Activated T-helper 9 cell treated with anti-CD3 and anti-CD28 coated beads, Interleukin-2, amount 50 U/mL, for 16 hours (primary cell): ENCODE results near the gene PLAC8.
A peak's percentile ranks its signal among the peaks of the same experiment; 100 is the strongest.
"Not testable (repeated sequence)": the region's sequence is repeated elsewhere in the genome, so short reads cannot be mapped to it uniquely, and the experiment has no call there.

ENCODE experiments used
- DNase-seq: peaks from one replicate; pipeline ENCODE4 v3.0.0-alpha.2; 2020; ENCODE audit warnings: low read depth

The PLAC8 gene, protein sequence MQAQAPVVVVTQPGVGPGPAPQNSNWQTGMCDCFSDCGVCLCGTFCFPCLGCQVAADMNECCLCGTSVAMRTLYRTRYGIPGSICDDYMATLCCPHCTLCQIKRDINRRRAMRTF

GRCh38 chr4:83114576-83114975 lies at the start of gene PLAC8:
Gene PLAC8, minus strand, starts transcription at chr4:83114729. Its CDS starts 6,808 bp downstream, at chr4:83107921.
- no peak for DNase-seq

DNA sequence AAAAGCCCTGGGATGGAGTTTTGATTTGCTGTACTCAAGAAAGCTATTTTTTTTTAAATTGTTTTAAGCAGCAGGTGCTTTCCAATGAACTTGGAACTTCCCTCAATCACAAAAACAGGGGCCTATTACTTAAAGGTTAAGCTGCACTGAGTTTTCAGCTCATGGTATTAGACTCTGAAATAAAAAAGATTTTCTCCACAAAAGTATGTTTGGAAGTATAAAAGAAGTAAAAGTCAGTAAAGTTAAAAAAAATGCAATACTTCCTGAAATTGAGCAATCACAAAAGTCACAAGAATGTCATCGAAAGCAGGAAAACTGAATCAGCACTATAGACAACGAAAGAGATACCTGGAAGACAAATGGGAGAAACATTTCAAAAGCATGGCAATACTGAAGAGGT lies 38.9 kb upstream of the PLAC8 start:
- DNase-seq, result no peak

GRCh38 chr4:83152746-83153145 lies 38.2 kb upstream of the PLAC8 start:
- no peak for DNase-seq

DNA sequence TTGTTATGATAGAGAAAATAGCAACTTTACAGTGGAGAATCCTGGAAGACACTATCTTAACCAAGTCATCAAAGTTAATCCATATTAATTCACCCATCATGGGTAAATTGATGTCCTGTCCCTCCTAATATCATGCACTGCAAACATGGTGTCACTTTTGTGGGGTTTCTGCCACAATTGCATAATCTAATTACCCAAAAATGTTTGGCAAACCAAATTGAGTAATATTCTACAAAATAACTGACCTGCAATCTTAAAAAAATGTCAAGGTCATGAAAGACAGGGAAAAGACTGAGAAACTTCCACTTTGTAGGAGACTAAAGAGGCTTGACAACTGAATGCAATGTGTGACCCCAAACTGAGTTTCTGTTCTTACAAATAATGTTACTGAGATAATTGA lies 37.1 kb upstream of the PLAC8 start:
- no peak for DNase-seq

DNA sequence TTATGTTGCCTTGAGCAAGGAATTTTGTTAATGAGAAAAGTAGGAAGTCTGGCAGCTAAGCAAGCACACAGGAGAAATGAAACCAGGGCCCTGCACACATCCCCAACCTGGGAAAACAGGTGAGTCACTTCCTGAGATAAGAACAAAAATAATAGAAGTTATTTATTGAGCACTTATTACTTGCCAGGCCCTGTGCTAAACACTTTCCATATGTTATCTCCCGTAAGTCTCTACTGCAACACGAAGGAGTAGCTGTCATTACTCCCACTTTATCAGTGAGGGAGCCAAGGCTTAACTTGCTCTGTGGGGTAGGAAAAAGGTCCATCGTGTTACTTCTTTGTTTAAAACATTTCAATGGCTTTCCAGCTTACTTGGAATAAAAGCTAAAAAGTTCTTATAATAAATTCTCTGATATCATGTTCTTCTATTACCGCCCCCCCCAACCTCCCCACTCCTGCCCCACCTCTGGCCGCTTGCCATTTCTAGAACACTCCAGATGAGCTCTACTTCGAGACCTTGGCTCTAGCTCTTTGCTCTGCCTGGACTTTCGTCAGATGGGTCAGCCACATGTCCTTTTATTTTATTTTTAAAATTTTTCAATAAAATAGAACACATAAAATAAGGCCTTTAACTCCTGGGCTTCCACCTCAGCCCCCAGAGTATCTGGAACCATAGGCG lies 36.3 kb upstream of the PLAC8 start:
- DNase-seq, result no peak

- DNase-seq, result no peak
These were observed 35.5 kb upstream of the PLAC8 start for GRCh38 chr4:83149865-83150652.

DNA sequence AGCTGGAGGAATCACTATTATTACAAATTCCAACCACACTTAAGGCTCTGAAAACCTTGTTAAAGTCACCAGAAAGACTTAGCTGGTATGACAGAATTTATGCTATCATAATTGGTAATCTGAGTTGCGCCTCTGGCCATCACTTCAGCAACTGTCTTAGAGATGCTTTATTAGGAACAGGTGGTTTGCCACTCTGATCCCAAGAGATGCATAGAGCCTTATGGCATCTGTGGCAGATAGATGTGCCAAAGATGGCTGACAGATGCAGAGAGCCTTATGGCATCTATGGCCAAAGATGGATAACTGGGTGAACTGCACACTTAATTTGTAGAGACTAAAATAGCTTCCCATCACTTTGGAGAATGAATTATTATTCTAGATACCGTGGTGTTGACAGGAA lies 32.3 kb upstream of the PLAC8 start:
- DNase-seq, result no peak

DNA sequence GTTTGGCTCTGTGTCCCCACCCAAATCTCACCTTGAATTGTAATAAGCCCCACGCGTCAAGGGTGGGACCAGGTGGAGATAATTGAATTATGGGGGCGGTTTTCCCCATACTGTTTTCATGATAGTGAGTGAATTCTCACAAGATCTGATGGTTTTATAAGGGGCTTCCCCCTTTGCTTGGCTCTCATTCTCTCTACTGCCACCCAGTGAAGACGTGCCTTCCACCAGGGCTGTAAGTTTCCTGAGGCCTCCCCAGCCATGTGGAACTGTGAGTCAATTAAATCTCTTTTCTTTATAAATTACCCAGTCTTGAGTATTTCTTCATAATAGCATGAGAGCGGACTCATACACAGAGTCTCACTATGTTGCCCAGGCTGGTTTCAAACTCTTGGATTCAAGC lies 31.2 kb upstream of the PLAC8 start:
- not testable (repeated sequence) for DNase-seq

DNA sequence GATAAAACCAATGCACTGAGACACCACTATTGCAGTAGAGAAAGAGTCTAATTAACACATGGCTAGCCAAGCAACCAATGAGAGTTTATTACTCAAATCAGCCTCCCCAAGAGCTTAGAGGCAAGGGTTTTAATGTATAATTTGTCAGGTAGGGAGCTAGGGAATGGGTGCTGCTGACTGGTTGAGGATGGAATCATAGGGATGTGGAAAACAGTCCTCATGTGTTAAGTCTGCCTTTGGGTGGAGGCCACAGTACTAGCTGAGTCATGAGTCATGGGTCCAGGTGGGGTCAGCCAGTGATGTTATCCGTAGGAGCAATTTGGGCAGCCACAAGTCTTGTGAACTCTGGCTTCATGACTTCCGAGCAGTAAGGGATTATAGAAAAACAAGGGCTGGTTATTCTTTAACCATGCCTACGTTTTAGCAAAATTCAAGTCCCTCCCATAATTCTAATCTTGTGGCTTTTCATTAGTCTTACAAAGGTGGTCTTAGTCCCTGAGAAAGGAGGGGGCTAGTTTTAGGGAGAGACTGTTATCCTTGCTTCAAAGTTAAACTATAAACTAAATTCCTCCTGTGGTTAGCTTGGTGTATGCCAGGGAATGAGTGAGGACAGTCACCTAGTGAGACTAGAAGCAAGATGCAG lies 25.1 kb upstream of the PLAC8 start:
- DNase-seq, result no peak

GRCh38 chr4:83138946-83139345 lies 24.4 kb upstream of the PLAC8 start:
- no peak for DNase-seq

- no peak for DNase-seq
These were observed 17.5 kb upstream of the PLAC8 start for GRCh38 chr4:83132065-83132464.

DNA sequence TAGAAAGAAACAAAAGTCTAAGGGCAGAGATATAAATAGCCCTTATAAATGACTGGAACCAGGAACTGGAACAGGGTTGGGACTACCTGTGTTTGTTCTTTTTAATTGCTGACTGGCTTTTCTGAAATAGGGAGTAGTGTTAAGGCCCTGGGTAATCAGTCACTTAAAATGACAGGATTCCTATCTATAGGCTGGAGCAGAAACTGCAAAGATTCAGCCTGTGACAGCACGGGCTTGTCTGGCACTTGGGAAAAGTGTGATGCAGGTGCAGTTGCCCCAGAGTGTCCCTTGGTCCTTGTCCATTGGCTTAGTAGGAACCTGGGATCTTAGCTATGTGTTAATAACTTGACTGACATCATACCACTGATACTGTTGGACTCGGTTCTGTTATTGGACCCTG lies 14.7 kb upstream of the PLAC8 start:
- no peak for DNase-seq

GRCh38 chr4:83128240-83128929 lies 13.9 kb upstream of the PLAC8 start:
- no peak for DNase-seq

DNA sequence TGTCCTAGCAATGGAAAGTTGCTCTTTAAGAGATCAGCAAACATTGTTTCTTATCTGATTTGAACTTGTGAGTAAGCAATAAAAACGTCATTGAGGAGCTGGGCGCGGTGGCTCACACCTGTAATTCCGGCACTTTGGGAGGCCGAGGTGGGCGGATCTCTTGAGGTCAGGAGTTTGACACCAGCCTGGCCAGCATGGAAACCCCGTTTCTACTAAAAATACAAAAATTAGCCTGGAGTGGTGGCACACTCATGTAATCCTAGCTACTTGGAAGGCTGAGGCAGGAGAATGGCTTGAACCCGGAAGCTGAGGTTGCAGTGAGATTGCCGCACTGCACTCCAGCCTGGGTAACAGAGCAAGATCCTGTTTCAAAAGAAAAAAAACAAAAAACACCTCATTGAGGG lies 11.2 kb upstream of the PLAC8 start:
- peak; percentile 13 for DNase-seq

DNA sequence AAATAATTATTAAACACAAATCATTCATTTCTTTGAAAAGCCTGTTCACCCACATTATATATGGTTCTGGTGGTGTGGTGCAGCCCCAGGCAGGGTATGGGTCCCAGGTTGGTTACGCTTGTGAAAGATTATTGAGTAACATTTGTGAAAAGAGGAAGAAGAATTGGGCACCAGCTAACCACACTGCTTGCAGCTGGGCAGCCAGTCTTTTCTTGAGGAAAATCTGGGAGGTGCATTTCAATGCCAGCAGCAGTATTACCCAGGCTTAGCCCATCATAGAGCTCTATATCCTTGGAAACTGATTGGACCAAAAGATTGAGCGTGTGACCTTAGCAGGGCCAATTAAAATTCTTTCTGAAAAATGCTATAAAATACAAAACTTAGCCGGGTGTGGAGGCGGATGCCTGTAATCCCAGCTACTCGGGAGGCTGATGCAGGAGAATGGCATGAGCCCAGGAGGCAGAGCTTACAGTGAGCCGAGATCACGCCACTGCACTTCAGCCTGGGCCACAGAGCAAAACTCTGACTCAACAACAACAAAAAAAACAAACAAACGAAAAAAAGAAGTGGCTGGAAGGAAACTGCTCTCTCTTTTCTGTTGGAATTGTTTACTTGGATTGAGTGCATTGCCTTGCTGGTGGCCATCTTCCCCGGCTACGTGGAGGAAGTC lies 9.7 kb upstream of the PLAC8 start:
- no peak for DNase-seq

DNA sequence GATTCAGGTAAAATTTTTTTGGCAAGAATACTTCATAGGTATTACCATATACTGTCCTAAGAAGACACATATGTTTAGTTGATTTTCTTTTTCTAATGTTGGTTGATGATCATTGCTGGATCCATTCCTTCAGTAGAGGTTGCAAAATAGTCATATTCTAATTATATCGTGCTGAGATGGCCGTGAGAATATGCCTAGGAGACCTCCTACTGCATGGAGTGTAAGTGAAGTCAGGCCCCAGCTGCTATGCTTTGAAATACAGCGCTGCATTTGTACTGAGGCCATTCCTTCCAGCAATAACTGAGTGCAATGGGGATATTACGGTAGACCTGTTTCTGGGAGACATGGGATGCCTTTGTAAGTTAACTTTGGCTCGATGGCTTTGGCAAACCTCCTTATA lies 6.7 kb upstream of the PLAC8 start:
- DNase-seq, result no peak

- no peak for DNase-seq
These were observed 4.3 kb upstream of the PLAC8 start for GRCh38 chr4:83118869-83119268.

GRCh38 chr4:83115656-83116285 lies 1.2 kb upstream of the PLAC8 start:
- no peak for DNase-seq

DNA sequence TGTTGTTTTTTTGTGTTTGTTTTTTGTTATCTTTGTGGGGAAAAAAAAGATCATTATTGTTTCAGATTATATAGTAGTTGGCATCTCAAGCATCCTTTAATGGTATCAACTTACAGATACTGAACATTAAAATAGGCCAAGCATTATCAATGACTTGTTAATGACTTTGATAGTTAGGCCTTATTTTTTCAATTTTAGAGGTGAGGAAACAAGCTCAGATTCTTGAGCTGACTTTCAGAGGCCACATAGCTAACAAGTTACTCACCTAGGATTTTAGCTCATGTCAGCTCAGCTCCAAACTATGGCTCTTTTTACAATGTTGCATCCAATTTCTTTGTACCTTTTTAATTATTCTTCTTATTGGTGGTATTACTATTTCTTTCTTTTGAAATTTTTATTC lies 471 bp upstream of the PLAC8 start:
- no peak for DNase-seq

DNA sequence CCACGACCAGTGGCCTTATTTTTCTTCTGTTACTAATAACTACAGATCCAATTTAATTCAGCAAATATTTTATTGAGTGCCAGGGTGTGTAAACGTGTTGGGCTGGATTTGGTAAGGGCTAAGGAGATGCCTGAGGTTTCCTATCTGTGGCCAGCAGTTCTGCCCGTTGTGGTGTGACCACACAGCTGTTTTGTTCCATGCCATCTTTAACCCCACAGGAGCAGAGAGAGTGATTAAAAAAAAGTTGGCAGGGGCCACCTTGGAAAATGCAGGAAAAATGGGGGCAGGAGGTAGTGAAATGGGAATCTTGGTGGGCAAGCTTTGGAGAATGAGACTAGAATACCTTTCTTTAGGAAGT lies 1.1 kb downstream of the PLAC8 start:
- DNase-seq, result no peak

DNA sequence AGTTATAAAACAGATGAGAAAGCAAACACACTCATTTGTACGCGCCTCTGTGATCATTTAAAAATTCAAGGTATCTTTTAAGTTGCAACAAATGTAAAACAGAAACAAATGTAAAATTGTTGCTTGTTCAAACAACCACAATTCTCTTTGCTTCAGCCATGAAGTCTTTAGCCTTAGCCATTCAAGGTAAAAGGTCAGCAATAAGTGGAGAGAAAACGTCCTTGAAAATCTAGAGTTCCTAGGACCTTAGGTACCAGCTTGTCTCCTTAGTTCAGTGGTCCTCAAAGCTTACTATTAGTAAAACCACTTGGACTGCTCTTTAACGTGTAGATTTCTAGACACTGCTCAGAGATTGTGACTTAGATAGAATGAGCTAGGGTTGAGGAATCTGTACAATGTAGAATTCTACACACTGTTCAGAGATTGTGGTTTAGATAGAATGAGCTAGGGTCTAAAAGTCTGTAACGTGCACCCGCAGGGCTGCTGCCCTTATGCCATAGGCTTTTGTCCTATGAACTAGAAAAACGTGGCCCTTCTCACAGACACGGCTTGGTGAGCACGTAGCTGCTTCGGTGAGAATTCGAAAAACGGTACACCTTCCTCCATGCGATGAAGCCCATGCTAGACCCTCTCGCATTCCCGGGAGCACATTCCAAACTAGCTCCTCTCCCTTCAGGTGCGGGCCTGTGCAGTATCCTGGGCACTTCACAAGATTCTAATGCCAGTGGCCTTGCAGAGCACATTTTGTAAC lies 1.7 kb downstream of the PLAC8 start:
- DNase-seq, result no peak
